GM19328 (cell line): ENCODE data around the gene JAZF1.
"Not testable (repeated sequence)": the region's sequence is repeated elsewhere in the genome, so short reads cannot be mapped to it uniquely, and the experiment has no call there.

ENCODE experiments used
- ATAC-seq: cut with Tn5 transposase; IDR thresholded peaks from one replicate; pipeline ENCODE4 v1.9.1; 2021; ENCODE audit warnings: mild to moderate bottlenecking, moderate library complexity; ENCODE audit not compliant: unreplicated experiment

JAZF1 gene

DNA sequence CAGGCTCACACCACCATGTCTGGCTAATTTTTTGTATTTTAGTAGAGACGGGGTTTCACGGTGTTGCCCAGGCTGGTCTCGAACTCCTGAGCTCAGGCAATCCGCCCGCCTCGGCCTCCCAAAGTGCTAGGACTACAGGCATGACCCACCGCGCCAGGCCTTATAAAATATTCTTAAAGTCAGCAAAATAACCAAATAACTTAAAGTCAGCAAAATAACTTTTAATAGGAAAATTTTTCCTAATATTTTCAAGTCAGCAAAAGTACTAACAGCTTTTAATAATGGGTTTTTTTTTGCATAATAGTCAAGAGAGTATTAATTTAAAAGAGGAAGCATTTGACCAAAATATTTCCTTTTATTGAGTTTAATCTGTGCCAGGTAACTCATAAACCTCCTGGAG, 258.2 kb downstream of the JAZF1 start:
- ATAC-seq, result not testable (repeated sequence)

GRCh38 chr7:27921081-27921836, 259.3 kb downstream of the JAZF1 start:
- no peak for ATAC-seq

DNA sequence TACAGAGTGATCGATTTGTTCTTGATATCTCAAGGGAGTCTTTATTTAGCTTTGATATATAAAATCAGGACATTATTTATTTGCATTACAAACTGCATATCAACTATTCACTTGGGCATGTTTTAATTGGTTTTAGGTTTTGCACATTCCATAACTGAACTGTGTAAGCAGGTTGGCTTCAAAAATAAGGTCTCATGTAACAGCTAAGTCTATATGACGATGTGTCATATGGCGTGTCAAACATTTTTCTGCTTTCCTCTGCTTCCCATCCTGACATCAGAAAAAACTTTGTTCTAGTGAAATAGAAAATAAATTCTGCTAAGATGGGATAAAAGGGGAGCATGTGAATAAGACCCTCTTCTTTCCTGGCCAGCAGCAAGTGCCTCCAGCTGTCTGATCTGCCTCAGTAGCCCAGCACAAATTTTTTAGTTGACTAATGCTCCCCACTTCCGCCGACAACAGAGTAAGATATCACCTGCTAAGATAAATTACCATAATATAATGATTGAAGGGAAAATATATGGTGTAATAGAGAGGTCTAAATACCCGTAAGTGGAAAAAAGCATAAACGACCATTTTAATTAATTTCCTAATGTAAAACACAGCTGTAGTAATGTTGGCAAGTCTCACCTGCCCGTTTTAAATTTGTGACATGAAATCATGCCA, 260.2 kb downstream of the JAZF1 start:
- no peak for ATAC-seq

DNA sequence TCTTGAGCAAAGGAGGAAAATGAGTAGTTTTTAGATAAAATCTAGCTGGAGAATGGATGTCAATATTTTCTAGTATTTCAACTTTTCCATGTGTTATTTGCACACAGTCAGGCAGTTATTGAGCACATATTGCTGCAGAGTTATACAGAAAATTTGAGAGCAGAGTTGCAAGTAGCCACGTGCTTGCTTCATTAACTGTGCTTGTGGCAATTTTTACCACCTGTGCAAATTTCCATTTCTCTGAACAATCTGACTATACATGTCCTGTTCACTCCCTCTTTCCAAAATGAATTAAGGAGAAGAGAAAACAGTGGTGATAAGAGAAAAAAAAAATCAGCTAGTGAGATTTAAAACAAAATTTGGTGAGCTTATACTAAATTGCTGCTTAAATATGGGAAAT, 262.1 kb downstream of the JAZF1 start:
- no peak for ATAC-seq

DNA sequence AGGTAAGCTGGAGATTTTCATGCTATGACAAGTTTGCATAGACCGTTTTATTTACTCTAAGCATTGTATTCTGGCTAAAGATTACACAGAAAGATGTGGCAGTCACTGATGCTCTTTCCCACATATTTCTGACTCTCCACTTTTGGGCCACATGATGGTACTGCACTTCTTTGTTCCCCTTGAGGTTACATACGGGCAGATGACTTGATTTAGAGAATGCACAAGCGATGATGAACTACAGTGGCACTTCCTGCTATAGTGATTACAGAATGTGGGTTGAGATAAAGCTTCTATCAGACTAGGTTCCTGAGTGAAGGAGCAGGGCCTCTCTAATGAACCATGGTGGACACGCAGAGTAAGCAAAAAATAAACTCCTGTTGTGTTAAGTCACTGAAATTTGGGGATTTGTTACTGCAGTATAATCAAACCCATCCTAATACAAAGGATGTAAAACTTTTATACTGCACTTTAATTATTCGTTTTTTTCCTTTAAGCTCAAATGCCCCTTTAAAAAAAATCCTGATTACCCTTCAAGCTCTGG, 262.8 kb downstream of the JAZF1 start:
- ATAC-seq, result no peak

DNA sequence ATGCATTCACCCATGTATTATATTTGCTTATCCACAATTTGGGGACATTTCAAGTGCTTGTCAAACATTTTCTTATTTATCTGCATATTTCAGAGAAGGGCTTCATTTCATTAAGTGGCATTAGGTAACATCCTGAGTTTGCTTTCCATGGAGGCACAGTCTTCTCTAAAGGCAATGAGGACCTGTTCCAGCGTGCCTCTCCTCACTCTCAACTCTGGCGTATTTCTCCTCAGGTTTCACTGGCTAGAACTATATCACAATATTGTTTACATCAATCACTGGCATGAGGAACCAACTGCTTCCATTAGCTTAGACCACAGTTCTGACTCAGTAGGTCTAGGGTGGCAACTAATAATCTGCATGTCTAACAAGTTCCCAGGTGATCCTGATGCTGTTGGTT, 263.5 kb downstream of the JAZF1 start:
- ATAC-seq, result no peak

DNA sequence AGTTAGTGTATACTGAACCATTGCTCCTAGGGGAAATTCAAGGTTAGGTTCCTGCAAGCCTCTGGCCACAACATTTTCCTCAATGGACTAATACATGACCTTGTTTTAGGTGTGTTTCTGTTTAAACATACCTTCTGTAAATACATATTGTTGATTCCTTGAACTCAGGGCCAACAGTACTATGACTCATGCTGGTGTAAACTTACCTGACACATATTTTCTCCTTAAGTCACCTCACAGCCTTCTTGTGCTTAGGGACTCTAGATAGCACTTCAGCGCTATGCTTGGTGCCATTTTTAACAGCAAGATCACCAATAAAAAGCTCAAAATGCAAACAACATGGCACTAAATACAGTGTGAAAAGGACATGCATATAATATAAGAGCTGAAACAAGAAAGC, 264.2 kb downstream of the JAZF1 start:
- ATAC-seq, result no peak

- ATAC-seq, result no peak
Observed at GRCh38 chr7:27914409-27914808, 266.2 kb downstream of the JAZF1 start.

DNA sequence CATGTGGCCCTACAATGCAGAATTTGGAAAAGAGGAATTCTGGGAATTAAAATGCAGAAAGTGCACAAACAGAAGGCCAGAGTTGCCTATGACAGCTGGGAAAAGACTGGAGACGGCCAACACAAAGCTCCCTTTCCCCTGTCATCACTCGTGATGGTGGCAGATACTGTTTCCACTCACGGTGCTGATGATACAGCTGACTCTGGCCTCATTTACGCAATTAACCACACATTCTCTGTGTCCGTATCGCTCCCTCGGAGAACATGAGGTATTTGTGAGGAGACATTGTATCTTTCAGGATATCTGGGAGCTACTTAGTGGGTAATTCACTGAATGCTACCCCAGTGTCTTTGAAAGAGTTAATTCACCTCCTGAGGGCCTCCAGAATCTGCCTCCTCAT, 267.8 kb downstream of the JAZF1 start:
- no peak for ATAC-seq

- ATAC-seq, result no peak
Observed at GRCh38 chr7:27911920-27912319, 268.7 kb downstream of the JAZF1 start.

DNA sequence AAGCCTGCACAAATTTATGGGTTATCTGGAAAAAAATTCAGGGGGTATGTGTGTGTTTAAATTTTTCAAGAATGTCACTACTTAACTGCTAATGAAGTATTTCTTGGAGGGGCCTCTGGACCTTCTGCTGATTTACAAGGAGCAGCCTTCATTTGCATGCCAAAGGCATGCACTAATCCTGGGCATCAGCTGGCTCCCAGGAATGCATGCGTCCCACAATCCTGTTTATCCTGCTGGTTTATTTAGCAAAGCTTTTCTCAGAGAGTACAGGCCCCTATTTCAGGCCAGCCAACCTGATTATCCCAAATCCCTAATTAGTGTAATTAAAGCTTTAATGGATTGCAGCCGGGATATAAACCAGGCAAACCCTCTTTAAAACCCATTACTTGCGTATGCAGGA, 270.3 kb downstream of the JAZF1 start:
- ATAC-seq, result no peak

DNA sequence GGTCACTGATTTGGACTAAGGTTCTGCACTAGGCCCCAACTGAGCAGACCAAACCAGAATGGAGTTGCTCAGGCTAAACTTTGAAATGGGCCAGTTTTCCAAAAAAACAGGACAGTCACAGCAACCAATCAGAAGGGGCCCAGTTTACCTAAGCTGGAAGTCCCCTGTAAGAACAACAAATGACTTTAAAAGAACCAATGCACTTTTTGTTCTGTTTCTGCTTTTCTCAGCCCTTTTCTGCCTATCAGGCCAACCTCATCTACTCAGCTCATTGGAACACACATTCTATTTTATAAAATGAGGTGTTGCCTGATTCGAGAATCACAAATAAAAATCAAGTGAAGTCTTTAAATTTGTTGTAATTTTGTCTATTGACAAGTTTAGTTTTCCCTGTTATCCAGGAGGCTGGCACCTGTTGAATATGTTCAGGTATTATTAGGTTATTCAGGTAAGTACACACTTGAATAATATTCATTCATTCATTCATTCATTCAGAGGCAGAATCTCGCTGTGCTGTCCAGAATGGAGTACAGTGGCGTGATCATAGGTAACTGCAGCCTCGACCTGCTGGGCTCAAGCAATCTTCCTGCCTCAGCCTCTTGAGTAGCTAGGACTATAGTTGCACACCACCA, 271.9 kb downstream of the JAZF1 start:
- ATAC-seq, result no peak

- no peak for ATAC-seq
Observed at GRCh38 chr7:27906385-27907091, 274.1 kb downstream of the JAZF1 start.

DNA sequence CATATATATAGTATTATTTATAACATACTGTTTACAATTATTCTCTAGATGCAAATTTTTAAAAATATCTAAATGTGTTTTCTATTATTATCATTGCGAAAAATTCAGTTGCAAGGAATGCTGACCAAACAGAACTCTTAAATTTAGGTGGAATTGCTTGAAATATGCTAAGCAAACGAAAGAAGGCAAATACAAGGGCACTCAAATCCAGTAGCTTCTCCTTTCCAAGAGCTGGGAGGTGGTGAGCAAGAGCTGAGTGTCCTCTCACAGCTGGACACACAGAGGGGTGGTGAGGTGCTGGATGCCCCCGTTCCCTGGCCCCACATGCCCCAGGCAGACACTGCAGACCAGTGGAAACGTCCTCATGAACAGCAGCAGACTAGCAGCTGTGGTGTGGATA, 274.6 kb downstream of the JAZF1 start:
- ATAC-seq, result no peak

DNA sequence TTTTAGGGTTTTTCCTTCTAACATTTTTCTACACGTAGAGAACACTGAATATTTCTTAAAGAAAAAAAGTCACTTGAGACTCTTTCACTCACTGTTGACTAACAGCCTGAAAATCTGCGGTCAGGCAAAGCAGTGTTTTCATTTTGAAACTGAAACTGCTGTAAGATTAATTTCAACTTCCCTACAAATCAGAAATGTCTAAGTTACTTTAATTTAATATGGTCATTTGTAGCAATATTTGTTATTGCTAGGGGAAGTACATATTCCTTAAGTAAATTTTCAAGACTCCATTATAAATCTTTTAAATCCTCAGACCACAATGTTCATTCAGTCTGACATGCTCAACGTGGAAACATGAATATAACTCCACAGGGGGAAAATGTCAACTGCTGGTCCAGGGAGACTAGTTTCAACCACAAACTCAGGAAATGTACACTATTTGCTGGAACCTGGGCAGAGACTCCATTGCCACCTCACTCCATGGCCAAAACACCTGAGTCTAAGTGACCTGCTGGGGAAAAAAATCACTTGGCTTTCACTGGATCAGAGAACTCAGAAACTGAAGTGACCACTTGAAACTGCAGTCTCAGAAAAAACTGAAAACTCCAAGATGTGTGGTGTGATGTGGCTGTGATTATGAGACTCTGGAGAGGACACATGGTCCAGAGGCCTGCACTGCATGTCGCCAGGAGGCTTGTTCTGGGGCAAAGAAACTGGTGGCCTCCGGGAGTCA, 279.4 kb downstream of the JAZF1 start:
- no peak for ATAC-seq

DNA sequence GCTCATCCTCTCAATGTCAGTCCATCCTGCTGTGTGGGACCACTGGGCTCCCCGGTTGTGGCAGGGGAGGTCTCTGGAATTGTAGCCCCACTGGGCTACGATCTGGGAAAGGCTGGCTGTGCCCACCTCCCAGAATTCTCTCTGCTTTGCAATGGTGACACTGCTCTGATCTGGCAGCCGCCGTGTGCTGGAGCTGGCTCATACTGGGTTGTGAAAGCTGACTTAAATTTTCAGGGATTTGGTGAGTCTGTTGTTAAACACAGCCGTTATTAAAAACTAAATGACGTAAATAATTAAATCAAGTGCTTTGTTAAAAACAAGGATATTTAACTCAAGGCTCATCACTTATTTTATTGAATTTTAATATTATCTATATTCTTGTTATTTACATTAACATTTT, 280.6 kb downstream of the JAZF1 start:
- no peak for ATAC-seq

DNA sequence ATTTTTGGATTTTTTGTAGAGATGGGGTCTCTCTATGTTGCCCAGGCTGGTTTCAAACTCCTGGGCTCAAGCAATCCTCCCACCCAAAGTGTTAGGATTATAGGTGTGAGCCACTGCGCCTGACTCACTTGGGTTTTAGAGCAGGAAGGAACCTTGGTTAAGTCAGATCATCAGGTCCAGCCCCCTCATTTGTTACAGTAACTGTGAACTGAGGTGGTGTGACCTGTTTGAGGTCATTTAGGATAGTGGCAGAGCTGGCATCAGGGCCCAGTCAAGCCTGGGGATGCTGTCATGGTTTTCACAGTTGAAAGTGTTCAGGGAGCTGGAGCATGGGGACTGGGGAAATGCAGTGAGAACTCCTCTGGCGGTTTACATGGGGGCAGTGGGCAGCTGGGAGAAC, 281.0 kb downstream of the JAZF1 start:
- no peak for ATAC-seq

- ATAC-seq, result no peak
Observed at GRCh38 chr7:27897441-27897847, 283.2 kb downstream of the JAZF1 start.

DNA sequence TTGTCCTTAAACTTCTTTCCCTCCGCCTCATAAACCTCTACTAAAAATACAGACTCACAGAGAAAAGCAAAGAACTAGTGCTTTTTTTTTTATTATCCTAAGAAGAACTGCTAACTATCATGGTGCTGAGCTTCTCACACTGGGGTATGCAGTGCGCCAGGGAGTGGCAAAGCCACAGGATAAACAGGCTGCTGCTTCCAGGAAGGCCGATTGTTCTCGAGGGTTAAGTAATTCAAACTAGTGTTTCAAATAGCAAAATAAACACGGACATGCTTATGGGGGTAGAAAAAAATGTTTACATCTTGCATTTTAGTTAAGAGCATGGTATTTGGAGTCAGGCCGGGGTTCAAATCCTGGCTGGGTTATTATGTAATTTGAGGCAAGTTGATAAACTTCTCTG, 283.6 kb downstream of the JAZF1 start:
- ATAC-seq, result no peak

GRCh38 chr7:27895551-27895950, 285.0 kb downstream of the JAZF1 start:
- no peak for ATAC-seq
